Stimulated activated CD8-positive, alpha-beta memory T cell treated with anti-CD3 and anti-CD28 coated beads, Interleukin-15, amount 100 ng/mL, for 4 hours (primary cell): Measurements from ENCODE around the gene ADCY2.

Source experiments
- DNase-seq, 2 donors: peaks; one replicate each; pipeline ENCODE4 v3.0.0-alpha.2; 2020; ENCODE audit warnings: low read depth in 2 of 2

The ADCY2 gene

DNA sequence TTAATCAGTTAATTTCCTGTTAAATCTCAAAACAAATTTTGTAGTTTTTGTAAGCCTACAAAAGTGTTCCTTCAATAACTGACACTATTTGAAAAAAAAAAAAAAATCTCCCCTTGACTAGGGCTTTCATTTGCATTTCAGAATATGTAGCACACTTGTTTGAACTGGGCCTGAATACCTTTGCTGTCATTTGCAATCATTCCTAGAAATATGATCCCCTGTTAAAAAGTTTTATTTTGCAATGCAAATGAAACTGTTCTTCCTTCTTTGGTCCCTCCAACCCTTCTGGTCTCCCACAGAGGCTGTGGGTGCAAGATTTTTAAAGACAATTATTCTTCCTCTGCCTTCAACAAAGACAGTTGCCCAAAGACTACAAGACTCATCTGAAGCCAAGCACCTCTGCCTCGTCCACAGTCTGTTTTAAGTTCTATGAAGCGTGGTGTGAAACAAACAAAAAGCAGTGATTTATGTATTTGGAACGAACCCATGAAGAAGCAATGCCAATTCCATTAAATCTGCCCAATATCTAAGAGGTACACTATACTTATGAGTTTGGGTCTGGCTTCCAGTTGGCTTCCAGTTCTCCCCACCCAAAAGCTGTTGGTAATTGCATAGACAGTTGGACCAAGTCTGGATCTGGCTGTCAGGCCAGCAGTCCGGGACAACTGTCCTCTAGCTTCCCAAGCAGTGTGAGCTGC lies 388.9 kb downstream of the ADCY2 start:
- DNase-seq, result no peak

GRCh38 chr5:7787770-7788169 lies 391.8 kb downstream of the ADCY2 start:
- DNase-seq, result no peak

GRCh38 chr5:7789567-7789966 lies 393.6 kb downstream of the ADCY2 start:
- no peak for DNase-seq

DNA sequence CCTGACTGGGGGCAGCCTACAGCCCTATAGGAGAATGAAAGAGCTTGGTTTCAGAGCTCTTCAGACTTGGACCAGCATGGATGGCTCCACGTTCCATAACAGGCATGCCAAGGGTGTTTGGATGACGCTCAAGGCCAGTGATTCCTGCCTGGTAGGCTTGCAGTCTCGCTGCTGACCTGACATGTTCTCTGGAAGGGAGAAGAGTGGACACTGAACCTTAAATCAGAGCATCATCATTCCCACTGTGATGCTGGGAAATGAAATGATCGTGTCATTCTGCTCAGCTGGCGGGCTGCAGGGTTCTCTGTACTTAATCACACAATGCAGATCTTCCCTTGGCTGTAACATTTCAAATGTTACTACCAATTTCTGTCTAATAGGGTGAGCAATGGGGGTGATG lies 398.0 kb downstream of the ADCY2 start:
- no peak for DNase-seq

- DNase-seq, result no peak
These were observed 398.4 kb downstream of the ADCY2 start for GRCh38 chr5:7794311-7794710.

- no peak for DNase-seq
These were observed 398.9 kb downstream of the ADCY2 start for GRCh38 chr5:7794823-7795222.

DNA sequence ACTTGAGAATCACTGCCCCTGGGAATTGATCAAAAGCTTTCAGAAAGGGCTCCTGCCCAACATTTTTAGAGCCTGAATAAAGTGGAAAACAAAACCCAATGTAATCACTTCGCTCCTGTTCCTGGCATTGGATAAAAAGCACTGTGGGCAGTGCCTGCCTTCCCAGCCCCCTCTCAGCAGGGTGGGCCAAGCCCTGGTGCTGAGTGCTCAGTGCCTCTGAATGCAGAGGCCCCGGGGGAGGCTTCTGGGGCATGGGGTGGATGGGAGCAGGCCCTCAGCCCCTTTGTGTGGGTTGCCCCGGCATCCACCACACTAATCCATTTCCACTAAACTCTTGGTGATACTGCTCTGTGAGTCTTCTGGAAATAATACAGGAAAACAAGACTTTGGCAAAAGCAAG lies 399.4 kb downstream of the ADCY2 start:
- DNase-seq, result no peak

GRCh38 chr5:7801891-7802614 lies 406.1 kb downstream of the ADCY2 start:
- no peak for DNase-seq

DNA sequence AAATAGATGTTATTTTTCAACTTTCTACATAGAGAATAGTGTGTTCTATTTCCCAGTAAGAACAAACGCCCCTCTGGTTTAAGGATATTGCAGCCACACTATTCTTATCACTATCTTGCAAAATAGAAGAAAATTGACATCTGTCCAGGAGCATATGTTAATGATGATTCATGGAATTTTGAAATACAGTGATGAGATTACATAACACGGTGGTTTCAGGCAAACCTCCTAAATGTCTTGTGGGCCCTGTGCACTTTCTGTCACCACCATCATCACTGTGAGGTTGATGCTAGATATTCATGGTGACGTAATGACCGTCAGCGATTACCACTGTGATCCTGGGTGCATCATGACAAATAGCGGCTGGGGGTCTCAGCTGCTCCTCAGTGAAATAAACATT lies 406.9 kb downstream of the ADCY2 start:
- DNase-seq, result no peak

DNA sequence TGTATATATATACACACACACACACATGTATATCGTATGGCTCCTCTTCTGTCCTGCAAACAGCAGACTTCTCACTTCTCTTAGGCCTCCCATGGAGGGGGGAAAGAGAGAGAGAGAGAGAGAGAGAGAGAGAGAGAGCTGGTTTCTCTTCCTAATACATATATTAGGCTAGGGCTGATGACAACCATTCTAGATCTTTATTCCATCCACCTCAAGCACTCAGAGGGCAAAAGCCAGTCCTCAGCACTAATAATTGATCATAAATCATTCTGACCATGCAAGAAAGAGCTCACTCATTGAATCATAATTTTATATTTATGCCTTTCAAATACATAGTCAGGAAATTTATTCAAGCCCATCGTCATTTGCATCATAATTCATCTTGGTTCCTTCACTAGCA lies 408.0 kb downstream of the ADCY2 start:
- no peak for DNase-seq

DNA sequence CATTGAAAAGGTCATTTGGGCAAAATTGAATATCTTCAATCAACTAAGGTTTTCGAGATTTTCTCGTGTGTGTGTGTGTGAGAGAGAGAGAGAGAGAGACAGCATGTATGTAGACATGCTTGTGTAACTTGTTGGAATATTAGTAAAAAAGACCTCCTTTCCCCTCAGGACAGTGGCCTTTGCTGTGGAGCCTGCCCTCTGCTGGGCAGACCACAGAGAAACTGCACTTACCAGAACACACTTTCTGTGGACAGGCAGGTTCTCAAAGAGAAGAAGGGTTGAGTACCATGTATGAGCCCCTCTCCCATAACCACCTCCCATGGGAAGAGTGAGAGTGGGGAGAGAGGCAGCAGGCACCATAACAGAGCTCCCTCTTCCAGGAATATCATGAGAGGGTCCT lies 409.4 kb downstream of the ADCY2 start:
- no peak for DNase-seq

GRCh38 chr5:7808998-7809397 lies 413.1 kb downstream of the ADCY2 start:
- DNase-seq, result no peak

GRCh38 chr5:7811715-7812114 lies 415.8 kb downstream of the ADCY2 start:
- no peak for DNase-seq

DNA sequence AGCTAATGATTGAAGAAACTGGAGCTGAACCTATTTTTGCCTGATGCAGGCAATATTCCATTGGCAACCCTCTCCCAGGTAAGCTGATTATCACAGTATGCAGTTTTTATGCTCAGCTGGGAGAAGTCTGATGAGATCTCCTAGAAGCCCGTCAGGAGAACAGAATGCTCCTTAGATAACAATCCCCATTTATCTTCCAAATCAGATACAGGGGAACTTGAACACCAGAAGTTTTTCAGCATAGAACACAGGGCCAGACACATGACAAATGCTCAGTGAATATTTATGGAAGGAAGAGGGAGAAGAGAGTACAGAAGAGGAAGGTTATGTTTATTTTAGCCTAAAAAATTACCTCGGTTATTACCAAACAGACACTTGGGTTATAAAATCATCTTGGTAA lies 417.1 kb downstream of the ADCY2 start:
- DNase-seq, result no peak

DNA sequence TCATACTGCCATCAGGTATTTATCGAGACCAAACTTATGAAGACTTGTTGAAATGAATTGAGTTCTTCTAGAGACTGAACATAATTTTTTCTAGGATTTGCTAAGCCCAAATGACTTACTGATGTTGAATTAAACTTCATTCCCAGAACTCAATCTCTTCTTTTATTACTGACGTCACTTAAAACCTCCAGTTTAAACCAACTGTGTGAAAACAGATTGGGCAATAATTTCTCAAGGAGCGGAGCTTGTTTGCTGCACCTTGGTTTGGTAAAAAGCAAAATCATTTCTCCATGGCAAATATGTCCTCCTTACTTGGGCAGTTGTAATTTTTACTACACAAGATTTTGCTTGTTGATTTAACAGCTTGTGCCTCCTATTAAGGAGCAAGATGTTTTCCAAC lies 417.6 kb downstream of the ADCY2 start:
- no peak for DNase-seq

DNA sequence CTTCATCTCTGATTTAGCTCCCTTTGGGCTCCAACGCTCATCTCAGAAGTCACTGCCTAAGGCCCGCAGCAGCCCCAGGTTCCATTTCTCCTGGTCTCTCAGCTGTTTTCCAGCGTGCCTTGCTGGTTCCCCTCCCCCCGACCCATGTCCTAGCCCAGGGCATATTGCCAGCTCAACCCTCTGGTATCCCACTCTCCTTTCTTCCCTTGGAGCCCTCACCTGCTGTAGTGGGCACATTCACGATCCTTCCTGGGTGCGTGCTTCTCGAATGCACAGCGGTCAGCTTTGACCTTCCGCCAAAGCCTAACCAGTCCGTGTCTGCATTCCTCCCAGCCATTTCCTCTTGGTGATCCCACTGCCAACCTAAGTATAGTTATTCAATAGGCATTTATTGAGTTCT lies 418.9 kb downstream of the ADCY2 start:
- no peak for DNase-seq

DNA sequence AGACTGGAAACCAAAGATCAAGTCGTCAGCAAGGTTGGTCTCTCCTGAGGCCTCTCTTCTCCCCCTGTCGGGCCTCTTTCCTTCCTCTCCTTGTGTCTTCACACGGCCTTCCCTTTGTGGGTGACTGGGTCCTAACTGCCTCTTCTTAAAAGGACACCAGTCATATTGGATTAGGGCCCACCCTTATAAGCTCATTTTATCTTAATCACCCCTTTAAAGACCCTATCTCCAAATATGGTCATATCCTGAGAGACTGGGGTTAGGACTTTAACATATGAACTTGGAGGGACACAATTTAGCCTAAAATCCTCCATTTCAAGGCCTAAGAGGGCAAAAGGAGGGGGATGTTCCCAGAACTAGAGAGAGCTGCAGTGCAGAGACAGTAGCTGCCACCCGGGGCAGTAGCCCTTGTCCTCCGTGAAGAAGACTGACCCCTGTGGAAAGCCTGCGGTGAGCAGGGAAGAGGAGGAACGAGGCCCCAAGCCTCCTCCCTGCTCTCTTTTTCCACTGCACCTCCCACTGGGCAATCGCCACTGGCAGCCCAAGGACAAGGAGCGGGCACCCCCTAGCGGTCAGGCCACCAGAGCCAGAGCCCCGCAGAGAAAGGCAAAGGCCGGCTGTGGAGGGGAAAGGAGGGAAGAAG lies 420.1 kb downstream of the ADCY2 start:
- DNase-seq, result peak; percentile 1 to 10

DNA sequence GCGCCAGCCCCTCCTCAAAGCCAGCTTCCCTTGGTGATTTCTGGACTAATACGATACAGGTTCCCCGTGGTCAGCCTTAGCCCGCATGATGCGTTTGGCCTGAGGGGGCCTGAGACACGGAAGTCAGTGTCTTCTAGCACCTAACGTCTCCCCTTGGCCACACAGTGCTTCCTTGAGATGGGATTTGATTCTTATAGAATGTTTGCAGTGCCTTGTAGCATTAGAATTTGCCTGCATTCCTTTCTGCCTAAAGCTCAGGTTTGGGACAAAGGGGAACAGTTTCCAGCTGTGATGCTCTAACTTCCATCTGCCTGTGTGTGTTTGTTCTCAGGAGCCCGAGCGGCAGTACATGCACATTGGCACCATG lies 420.6 kb downstream of the ADCY2 start:
- no peak for DNase-seq

GRCh38 chr5:7822449-7822848 lies 426.5 kb downstream of the ADCY2 start:
- no peak for DNase-seq

DNA sequence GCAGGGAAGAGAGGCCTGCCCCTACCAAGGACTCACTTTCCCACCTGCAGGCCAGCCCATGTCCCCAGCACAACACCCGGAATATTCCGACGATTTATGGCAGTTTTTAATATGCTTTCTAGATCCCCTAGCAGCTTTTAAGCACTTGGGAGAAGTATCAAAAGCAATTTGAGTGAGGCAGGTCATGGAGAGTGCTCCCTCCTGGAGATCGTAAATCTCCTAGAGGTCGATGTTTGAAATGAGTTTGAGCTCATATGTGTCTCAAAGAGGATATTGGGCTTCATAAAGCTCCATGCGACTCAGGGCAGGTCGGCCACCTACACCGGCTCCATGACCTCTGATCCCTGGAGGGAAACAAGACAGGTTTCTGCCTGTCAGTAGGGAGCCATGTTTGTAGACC lies 427.7 kb downstream of the ADCY2 start:
- DNase-seq, result no peak

- DNase-seq, result no peak
These were observed 429.1 kb downstream of the ADCY2 start for GRCh38 chr5:7824995-7825394.

- DNase-seq, result no peak
These were observed 429.7 kb downstream of the ADCY2 start for GRCh38 chr5:7825630-7826029.

DNA sequence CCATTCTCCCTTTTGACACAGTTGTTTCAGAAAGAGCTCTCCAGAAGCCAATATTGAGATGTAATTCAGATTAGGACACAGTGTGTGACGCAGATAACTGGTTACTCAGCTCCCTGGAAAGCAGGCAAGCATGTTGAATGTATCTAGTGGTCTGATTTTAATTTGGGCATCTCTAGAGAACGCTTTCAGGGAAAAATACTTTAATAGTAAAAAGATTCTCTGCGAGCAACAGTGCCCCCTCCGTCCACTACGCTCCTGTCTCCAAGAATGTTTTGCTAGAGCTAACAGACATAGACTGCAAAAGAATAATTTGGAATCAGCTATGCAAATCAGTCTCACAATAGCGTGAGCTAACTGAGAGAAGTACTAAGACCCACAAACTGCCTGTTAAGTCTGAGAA lies 431.7 kb downstream of the ADCY2 start:
- no peak for DNase-seq
